ENCODE data around the gene AARS2. TPM values are rescaled to one million over a fixed set of nuclear protein-coding genes. Genes with fewer than 3 reads are reported as not detected.

The AARS2 gene
- total and polyA plus RNA-seq, 10 of the 15 experiments (the other 5 are each of a cell fraction or from before 2014, with no cell fraction given), result 0.71 to 18.3 (median 12.7) TPM

DNA sequence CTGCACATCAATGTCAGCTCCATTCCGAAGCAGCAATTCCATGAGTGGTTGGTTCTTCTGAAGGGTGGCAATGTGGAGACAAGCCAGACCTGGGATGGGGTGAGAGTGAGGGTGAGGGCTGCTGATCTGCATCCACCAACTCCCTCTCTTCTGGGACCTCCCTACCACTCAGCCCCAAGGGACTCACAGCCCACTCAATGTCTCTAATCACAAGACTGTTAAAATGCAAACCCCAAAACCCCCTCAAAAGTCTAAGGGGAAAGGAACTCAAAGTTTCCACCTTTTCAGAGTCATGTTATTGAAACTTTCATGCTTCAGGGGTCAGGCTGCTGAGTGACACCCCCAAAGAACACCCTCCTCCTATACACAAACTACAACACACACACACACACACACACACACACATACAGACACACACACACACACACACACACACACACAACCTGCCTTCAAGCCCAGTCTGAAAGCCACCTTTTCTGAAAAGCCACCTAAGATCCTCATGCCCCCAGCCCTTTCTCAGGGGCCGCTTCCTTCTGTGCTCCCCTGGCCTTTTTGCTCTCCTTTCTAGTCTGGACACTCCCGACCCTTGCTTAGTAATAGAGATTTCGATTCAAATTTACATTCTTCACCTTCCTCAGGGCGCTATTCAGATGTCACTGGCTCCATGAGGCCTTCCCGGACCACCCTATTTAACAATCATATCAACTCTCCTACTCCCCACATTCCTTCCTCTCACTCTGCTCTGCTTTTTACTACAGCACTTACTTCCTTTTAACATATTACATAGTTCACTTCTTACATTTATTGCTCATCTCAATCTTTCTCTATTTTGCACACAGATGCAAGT lies 52.5 kb downstream of the AARS2 start (continued):
- TF ChIP-seq, protein P1, sequence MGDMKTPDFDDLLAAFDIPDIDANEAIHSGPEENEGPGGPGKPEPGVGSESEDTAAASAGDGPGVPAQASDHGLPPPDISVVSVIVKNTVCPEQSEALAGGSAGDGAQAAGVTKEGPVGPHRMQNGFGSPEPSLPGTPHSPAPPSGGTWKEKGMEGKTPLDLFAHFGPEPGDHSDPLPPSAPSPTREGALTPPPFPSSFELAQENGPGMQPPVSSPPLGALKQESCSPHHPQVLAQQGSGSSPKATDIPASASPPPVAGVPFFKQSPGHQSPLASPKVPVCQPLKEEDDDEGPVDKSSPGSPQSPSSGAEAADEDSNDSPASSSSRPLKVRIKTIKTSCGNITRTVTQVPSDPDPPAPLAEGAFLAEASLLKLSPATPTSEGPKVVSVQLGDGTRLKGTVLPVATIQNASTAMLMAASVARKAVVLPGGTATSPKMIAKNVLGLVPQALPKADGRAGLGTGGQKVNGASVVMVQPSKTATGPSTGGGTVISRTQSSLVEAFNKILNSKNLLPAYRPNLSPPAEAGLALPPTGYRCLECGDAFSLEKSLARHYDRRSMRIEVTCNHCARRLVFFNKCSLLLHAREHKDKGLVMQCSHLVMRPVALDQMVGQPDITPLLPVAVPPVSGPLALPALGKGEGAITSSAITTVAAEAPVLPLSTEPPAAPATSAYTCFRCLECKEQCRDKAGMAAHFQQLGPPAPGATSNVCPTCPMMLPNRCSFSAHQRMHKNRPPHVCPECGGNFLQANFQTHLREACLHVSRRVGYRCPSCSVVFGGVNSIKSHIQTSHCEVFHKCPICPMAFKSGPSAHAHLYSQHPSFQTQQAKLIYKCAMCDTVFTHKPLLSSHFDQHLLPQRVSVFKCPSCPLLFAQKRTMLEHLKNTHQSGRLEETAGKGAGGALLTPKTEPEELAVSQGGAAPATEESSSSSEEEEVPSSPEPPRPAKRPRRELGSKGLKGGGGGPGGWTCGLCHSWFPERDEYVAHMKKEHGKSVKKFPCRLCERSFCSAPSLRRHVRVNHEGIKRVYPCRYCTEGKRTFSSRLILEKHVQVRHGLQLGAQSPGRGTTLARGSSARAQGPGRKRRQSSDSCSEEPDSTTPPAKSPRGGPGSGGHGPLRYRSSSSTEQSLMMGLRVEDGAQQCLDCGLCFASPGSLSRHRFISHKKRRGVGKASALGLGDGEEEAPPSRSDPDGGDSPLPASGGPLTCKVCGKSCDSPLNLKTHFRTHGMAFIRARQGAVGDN (IDR thresholded peaks at IDR 0.05), result peak; percentile 77
- TF ChIP-seq, protein P2, sequence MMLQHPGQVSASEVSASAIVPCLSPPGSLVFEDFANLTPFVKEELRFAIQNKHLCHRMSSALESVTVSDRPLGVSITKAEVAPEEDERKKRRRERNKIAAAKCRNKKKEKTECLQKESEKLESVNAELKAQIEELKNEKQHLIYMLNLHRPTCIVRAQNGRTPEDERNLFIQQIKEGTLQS (IDR thresholded peaks at IDR 0.05; ENCODE audit: borderline replicate concordance, extremely low read depth, low read depth, low read length), result no peak
- TF ChIP-seq, protein P3, sequence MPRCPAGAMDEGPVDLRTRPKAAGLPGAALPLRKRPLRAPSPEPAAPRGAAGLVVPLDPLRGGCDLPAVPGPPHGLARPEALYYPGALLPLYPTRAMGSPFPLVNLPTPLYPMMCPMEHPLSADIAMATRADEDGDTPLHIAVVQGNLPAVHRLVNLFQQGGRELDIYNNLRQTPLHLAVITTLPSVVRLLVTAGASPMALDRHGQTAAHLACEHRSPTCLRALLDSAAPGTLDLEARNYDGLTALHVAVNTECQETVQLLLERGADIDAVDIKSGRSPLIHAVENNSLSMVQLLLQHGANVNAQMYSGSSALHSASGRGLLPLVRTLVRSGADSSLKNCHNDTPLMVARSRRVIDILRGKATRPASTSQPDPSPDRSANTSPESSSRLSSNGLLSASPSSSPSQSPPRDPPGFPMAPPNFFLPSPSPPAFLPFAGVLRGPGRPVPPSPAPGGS (IDR thresholded peaks at IDR 0.05; ENCODE audit: borderline replicate concordance, insufficient read depth, low read depth, low read length, poor library complexity, severe bottlenecking), result peak; percentile 61
- TF ChIP-seq RAD21 (IDR thresholded peaks at IDR 0.05; ENCODE audit: insufficient read depth, low read depth, low read length), result no peak
